H1 (cell line): Measurements from ENCODE around the gene TTC6. TPM values are rescaled to one million over a fixed set of nuclear protein-coding genes. Genes with fewer than 3 reads are reported as not detected.

ENCODE experiments used
- CTCF ChIA-PET: fragments of 300-600 bp; sonication (Branson Sonifier 250); formaldehyde crosslinking; loops from one replicate; lab custom pipeline; 2021; ENCODE audit not compliant: partially characterized antibody; lab: Charles Lee
- POLR2A ChIA-PET: fragments of 300-600 bp; sonication (Branson Sonifier 250); formaldehyde crosslinking; loops from one replicate; lab custom pipeline; 2021; ENCODE audit warnings: inconsistent platforms; ENCODE audit not compliant: partially characterized antibody; lab: Charles Lee
- DNase-seq, 2 experiments: peaks; one replicate each; pipeline versions ENCODE4 v3.0.0 to v3.0.0-alpha.2; 2010 to 2022; ENCODE audit warnings: low spot score in 2 of 2, low read depth in 1 of 2, mixed read lengths in 1 of 2
- FAIRE-seq: peaks from 2 replicates; lab custom pipeline; 2011; peaks lifted over from hg19 to GRCh38; lab: Jason Lieb, UNC
- H2AFZ ChIP-seq: 2 replicates; pipeline ENCODE4 v1.8.1; 2012; ENCODE audit warnings: low read length, inconsistent platforms
- H2AK5ac ChIP-seq: 2 replicates; pipeline ENCODE4 v1.6.1; 2013; ENCODE audit warnings: low read depth, low read length
- H2BK120ac ChIP-seq: replicated peaks from 2 replicates; pipeline ENCODE3; 2013; ENCODE audit warnings: low read depth, low read length, inconsistent platforms
- H2BK12ac ChIP-seq: 2 replicates; pipeline ENCODE4 v1.6.1; 2013; ENCODE audit warnings: low read depth, low read length
- H2BK15ac ChIP-seq: 2 replicates; pipeline ENCODE4 v1.6.1; 2013; ENCODE audit warnings: low read length
- H2BK20ac ChIP-seq: 2 replicates; pipeline ENCODE4 v1.6.1; 2013; ENCODE audit warnings: low read length
- H2BK5ac ChIP-seq: 2 replicates; pipeline ENCODE4 v1.6.1; 2013; ENCODE audit warnings: low read depth, low read length
- H3K14ac ChIP-seq: 2 replicates; pipeline ENCODE4 v1.6.1; 2013; ENCODE audit warnings: inconsistent platforms; ENCODE audit not compliant: insufficient read length
- H3K18ac ChIP-seq: 2 replicates; pipeline ENCODE4 v1.6.1; 2013; ENCODE audit warnings: low read length; ENCODE audit errors: extremely low read depth
- H3K23ac ChIP-seq: 2 replicates; pipeline ENCODE4 v1.6.1; 2013; ENCODE audit warnings: inconsistent platforms; ENCODE audit not compliant: insufficient read length
- H3K23me2 ChIP-seq: 2 replicates; pipeline ENCODE4 v1.6.1; 2013; ENCODE audit warnings: low read depth, low read length
- H3K27ac ChIP-seq: 2 replicates; pipeline ENCODE4 v1.6.1; 2011; ENCODE audit warnings: low read depth, low read length, inconsistent platforms
- H3K27me3 ChIP-seq, 4 experiments: replicated peaks in 1 of 4; 1 replicate in 1 of 4; 2 replicates in 3 of 4; pipeline versions ENCODE4 v1.6.1 to v1.8.1; 2011 to 2013; ENCODE audit warnings: low read length in 3 of 4, mild to moderate bottlenecking in 3 of 4, inconsistent platforms in 2 of 4, mixed read lengths in 2 of 4, moderate library complexity in 1 of 4; ENCODE audit not compliant: control insufficient read depth in 3 of 4, insufficient read depth in 3 of 4; ENCODE audit errors: extremely low read depth in 1 of 4
- H3K36me3 ChIP-seq, 4 experiments: 2 replicates each; pipeline versions ENCODE4 v1.6.1 to v1.8.1; 2011 to 2013; ENCODE audit warnings: mild to moderate bottlenecking in 4 of 4, low read length in 3 of 4, moderate library complexity in 2 of 4, control low read depth in 1 of 4, inconsistent platforms in 1 of 4; ENCODE audit not compliant: insufficient read depth in 4 of 4, control insufficient read depth in 2 of 4
- H3K4ac ChIP-seq: replicated peaks from 2 replicates; pipeline ENCODE3; 2013; ENCODE audit warnings: low read length, low read depth, mixed read lengths, inconsistent platforms; ENCODE audit not compliant: insufficient read length
- H3K4me1 ChIP-seq, 4 experiments: replicated peaks in 1 of 4; 1 replicate in 1 of 4; 2 replicates in 3 of 4; pipeline versions ENCODE4 v1.6.1 to v1.8.1; 2011 to 2013; ENCODE audit warnings: low read length in 3 of 4, inconsistent platforms in 2 of 4, mixed read lengths in 1 of 4; ENCODE audit not compliant: insufficient read depth in 4 of 4, control insufficient read depth in 3 of 4
- H3K4me2 ChIP-seq, 2 experiments: 2 replicates each; pipeline versions ENCODE4 v1.6.1 to v1.8.1; 2011 to 2013; ENCODE audit warnings: low read depth in 2 of 2, low read length in 2 of 2, control low read depth in 1 of 2, inconsistent platforms in 1 of 2, mild to moderate bottlenecking in 1 of 2; ENCODE audit not compliant: insufficient read depth in 1 of 2
- H3K4me3 ChIP-seq, 4 experiments: fragments of 200-600, 300-600 bp in 1 of 4; sonication (generic), shearing (Covaris generic), sonication (Bioruptor Twin) in 1 of 4; 2 replicates each; pipeline versions ENCODE4 v1.5.1 to v1.8.1; 2011 to 2016; ENCODE audit warnings: low read length in 4 of 4, low read depth in 3 of 4, control low read depth in 2 of 4, inconsistent platforms in 2 of 4, mild to moderate bottlenecking in 2 of 4, mixed read lengths in 1 of 4, moderate library complexity in 1 of 4; ENCODE audit not compliant: insufficient read depth in 2 of 4; ENCODE audit errors: extremely low read depth in 1 of 4
- H3K56ac ChIP-seq: replicated peaks from 2 replicates; pipeline ENCODE3; 2013; ENCODE audit warnings: low read depth, mild to moderate bottlenecking, mixed read lengths, low read length, inconsistent platforms; ENCODE audit not compliant: insufficient read length
- H3K79me1 ChIP-seq: 2 replicates; pipeline ENCODE4 v1.6.1; 2013; ENCODE audit warnings: low read depth, low read length, control low read depth
- H3K79me2 ChIP-seq, 2 experiments: 2 replicates each; pipeline versions ENCODE4 v1.6.1 to v1.8.1; 2012 to 2013; ENCODE audit warnings: low read length in 2 of 2, mild to moderate bottlenecking in 2 of 2, inconsistent platforms in 1 of 2; ENCODE audit not compliant: insufficient read depth in 2 of 2, control insufficient read depth in 1 of 2
- H3K9ac ChIP-seq, 4 experiments: replicated peaks in 1 of 4; 1 replicate in 1 of 4; 2 replicates in 3 of 4; pipeline versions ENCODE4 v1.6.1 to v1.8.1; 2011 to 2013; ENCODE audit warnings: low read depth in 3 of 4, low read length in 3 of 4, control low read depth in 2 of 4, mild to moderate bottlenecking in 2 of 4, moderate library complexity in 2 of 4, inconsistent platforms in 1 of 4; ENCODE audit errors: extremely low read depth in 1 of 4
- H3K9me3 ChIP-seq, 2 experiments: 2 replicates each; pipeline versions ENCODE4 v1.6.1 to v1.8.1; 2012 to 2013; ENCODE audit warnings: mild to moderate bottlenecking in 2 of 2, moderate library complexity in 2 of 2, control low read depth in 1 of 2, inconsistent platforms in 1 of 2, low read depth in 1 of 2, low read length in 1 of 2, mixed read lengths in 1 of 2; ENCODE audit not compliant: insufficient read depth in 2 of 2
- H4K20me1 ChIP-seq, 2 experiments: replicated peaks in 1 of 2; 2 replicates each; pipeline versions ENCODE3 to v1.8.1; 2011 to 2013; ENCODE audit warnings: inconsistent platforms in 2 of 2, low read length in 2 of 2, mild to moderate bottlenecking in 1 of 2; ENCODE audit not compliant: insufficient read depth in 2 of 2, control insufficient read depth in 1 of 2
- H4K5ac ChIP-seq: 2 replicates; pipeline ENCODE4 v1.6.1; 2013; ENCODE audit warnings: low read length, low read depth, mixed read lengths, inconsistent platforms; ENCODE audit not compliant: insufficient read length
- H4K8ac ChIP-seq: 2 replicates; pipeline ENCODE4 v1.8.0; 2013; ENCODE audit warnings: mild to moderate bottlenecking, moderate library complexity, low read length, inconsistent platforms; ENCODE audit not compliant: insufficient read depth; ENCODE audit errors: extremely low read depth
- H4K91ac ChIP-seq: replicated peaks from 2 replicates; pipeline ENCODE3; 2013; ENCODE audit warnings: low read length, mixed read lengths, inconsistent platforms; ENCODE audit not compliant: insufficient read length
- ATF2 ChIP-seq: IDR thresholded peaks from 2 replicates; pipeline ENCODE4 v1.6.1; 2012; ENCODE audit warnings: low read length, inconsistent platforms
- CHD1 ChIP-seq: IDR thresholded peaks from 2 replicates; pipeline ENCODE4 v1.6.1; 2012; ENCODE audit warnings: low read depth, low read length, improper control_type of control experiment
- CTBP2 ChIP-seq: IDR thresholded peaks from 2 replicates; pipeline ENCODE4 v1.7.0; 2011; ENCODE audit warnings: borderline replicate concordance, mild to moderate bottlenecking, moderate library complexity, mixed read lengths, low read length; ENCODE audit not compliant: insufficient read depth, insufficient read length
- EZH2 ChIP-seq: fragments of 200-600 bp; sonication (generic); IDR thresholded peaks from 2 replicates; pipeline ENCODE4 v1.7.1; 2012; ENCODE audit warnings: low read depth, mild to moderate bottlenecking, moderate library complexity, low read length, inconsistent platforms; ENCODE audit not compliant: severe bottlenecking
- NRF1 ChIP-seq: IDR thresholded peaks from 2 replicates; pipeline ENCODE4 v1.6.1; 2011; ENCODE audit warnings: mild to moderate bottlenecking, low read depth, low read length, improper control_type of control experiment
- RNF2 ChIP-seq: fragments of 200-900, 300-1000 bp; sonication (generic); IDR thresholded peaks from 2 replicates; pipeline ENCODE4 v1.7.1; 2016; ENCODE audit warnings: borderline replicate concordance, low read depth, mild to moderate bottlenecking, antibody characterized with exemption, low read length; ENCODE audit not compliant: poor library complexity, severe bottlenecking; ENCODE audit errors: missing control alignments
- SIN3A ChIP-seq, 2 experiments: IDR thresholded peaks in 1 of 2; conservative IDR thresholded peaks in 1 of 2; 2 replicates each; pipeline ENCODE4 v1.6.1; 2011 to 2012; ENCODE audit warnings: low read length in 2 of 2, improper control_type of control experiment in 1 of 2, low read depth in 1 of 2, mild to moderate bottlenecking in 1 of 2
- SRF ChIP-seq: IDR thresholded peaks from 2 replicates; pipeline ENCODE4 v1.6.1; 2011; ENCODE audit warnings: mild to moderate bottlenecking, low read depth, low read length, moderate library complexity
- SUZ12 ChIP-seq: fragments of 200-600 bp; sonication (generic); IDR thresholded peaks from 2 replicates; pipeline ENCODE4 v1.6.1; 2012; ENCODE audit warnings: mild to moderate bottlenecking, inconsistent platforms, low read length, moderate library complexity, mixed read lengths
- WGBS, 2 experiments: shearing (Covaris generic) in 1 of 2; methylation state at CpG; one replicate each; pipeline versions ENCODE4 v1.1.6 to v1.1.7; 2013 to 2015; ENCODE audit warnings: low lambda C conversion rate in 2 of 2, mixed read lengths in 2 of 2, inconsistent platforms in 1 of 2, low coverage in 1 of 2, missing lambda C conversion rate in 1 of 2; ENCODE audit not compliant: insufficient replicate concordance in 2 of 2, insufficient coverage in 1 of 2, insufficient read length in 1 of 2; ENCODE audit errors: extremely low coverage in 1 of 2, missing lambda C conversion rate in 1 of 2; 5-methylcytosine and 5-hydroxymethylcytosine counted together
- polyA plus RNA-seq, 7 experiments: library from polyadenylated mRNA; depleted of rRNA in 3 of 7; stranded (reverse) in 5 of 7; unstranded in 2 of 7; fragments of >200 nt in 5 of 7; fragments of 200-250 nt in 2 of 7; gene quantifications; 1 replicate in 5 of 7; 2 replicates in 1 of 7; 4 replicates in 1 of 7; pipeline versions ENCODE4 v1.2.1 to v1.2.3, GENCODE V29; 2011 to 2013; ENCODE audit warnings: missing spikeins in 2 of 7, mixed read lengths in 2 of 7
- total RNA-seq: library from RNA; stranded (reverse); fragmentation: NEBNext Ultra II Directional; extraction: Animal tissue kit (Norgen Biotek cat#: 25700); gene quantifications from 2 replicates; pipeline ENCODE4 v1.2.1, GENCODE V29; 2021

TTC6 gene
- total and polyA plus RNA-seq, 2 of the 8 experiments (the other 6 are each of a cell fraction or from before 2014, with no cell fraction given), result 0.02 TPM; not detected in 1

- DNase-seq, result peak in 1 of 2 experiments; percentile 79
- WGBS, 2 experiments, result 3% methylated on average over 44 of the region's 46 CpGs; no CpG with 5 or more reads in 1 of the 2 experiments
- no peak for TF ChIP-seq SIN3A (conservative IDR thresholded peaks at IDR 0.05 in 1 of 2, IDR thresholded peaks at IDR 0.05 in 1 of 2; ENCODE audit: low read depth in 1 of 2, low read length in 2 of 2)
- peak; percentile 83 for TF ChIP-seq RNF2
- peak; percentile 92 for TF ChIP-seq EZH2
- peak; percentile 87 for TF ChIP-seq SUZ12
- no peak for TF ChIP-seq SRF
- no peak for TF ChIP-seq CHD1
- no peak for TF ChIP-seq NRF1
- TF ChIP-seq CTBP2, result peak; percentile 87
- no peak for TF ChIP-seq ATF2
These were observed 586 bp downstream of the TTC6 start for GRCh38 chr14:37595809-37596621.

More at GRCh38 chr14:37595809-37596621, 586 bp downstream of the TTC6 start:
- Histone ChIP-seq H3K79me2 (no peaks in the 10 kb centered on the region), H2BK5ac (no peak overlapping the region), H3K18ac (peak overlapping the region; percentile 60; the same call in 1 of the 2 replicates), H3K23ac (no peak overlapping the region), H3K4me2 (peak overlapping the region; percentile 72 to 85), H3K27me3 (peaks cover 83 to 99% (median 93%) of the 10 kb centered on the region in 4 experiments), H2BK12ac (no peak overlapping the region), H3K27ac (no peak overlapping the region), H2BK20ac (no peak overlapping the region), H4K8ac (no peak overlapping the region), H2AFZ (no peak overlapping the region), H3K4me3 (peak overlapping the region; percentile 26 to 60 (median 32); a peak in 5 of 8 replicates), H3K23me2 (peaks cover 5% of the 10 kb centered on the region), H3K56ac (no peak overlapping the region), H3K9ac (no peak overlapping the region), H4K91ac (no peak overlapping the region), H3K14ac (no peak overlapping the region), H2BK120ac (no peak overlapping the region), H3K36me3 (no peaks in the 10 kb centered on the region), H3K79me1 (no peaks in the 10 kb centered on the region), H4K5ac (no peak overlapping the region), H2AK5ac (no peak overlapping the region), H3K4ac (no peak overlapping the region), H3K9me3 (no peaks in the 10 kb centered on the region), H4K20me1 (peaks cover 10 to 21% of the 10 kb centered on the region in 2 experiments), H2BK15ac (no peak overlapping the region), H3K4me1 (peaks cover 0 to 27% (median 13%) of the 10 kb centered on the region in 4 experiments; a peak in 6 of 7 replicates)
- no peak for FAIRE-seq
- POLR2A ChIA-PET, result no interaction called here
- CTCF ChIA-PET, result interaction anchor here (0.9 to 7.6 kb wide), 4 partner anchors 9 to 256 kb away, joined by 4 to 62 read pairs (median 20); no protein-coding TSS in a partner anchor
